HG02981 (cell line): ENCODE data around the gene LMAN2.
A peak's percentile ranks its signal among the peaks of the same experiment; 100 is the strongest.
"Not testable (repeated sequence)": the region's sequence is repeated elsewhere in the genome, so short reads cannot be mapped to it uniquely, and the experiment has no call there.

ENCODE experiments used
- ATAC-seq: cut with Tn5 transposase; IDR thresholded peaks from one replicate; pipeline ENCODE4 v1.9.1; 2021; ENCODE audit warnings: mild to moderate bottlenecking, moderate library complexity; ENCODE audit not compliant: unreplicated experiment

LMAN2 gene

DNA sequence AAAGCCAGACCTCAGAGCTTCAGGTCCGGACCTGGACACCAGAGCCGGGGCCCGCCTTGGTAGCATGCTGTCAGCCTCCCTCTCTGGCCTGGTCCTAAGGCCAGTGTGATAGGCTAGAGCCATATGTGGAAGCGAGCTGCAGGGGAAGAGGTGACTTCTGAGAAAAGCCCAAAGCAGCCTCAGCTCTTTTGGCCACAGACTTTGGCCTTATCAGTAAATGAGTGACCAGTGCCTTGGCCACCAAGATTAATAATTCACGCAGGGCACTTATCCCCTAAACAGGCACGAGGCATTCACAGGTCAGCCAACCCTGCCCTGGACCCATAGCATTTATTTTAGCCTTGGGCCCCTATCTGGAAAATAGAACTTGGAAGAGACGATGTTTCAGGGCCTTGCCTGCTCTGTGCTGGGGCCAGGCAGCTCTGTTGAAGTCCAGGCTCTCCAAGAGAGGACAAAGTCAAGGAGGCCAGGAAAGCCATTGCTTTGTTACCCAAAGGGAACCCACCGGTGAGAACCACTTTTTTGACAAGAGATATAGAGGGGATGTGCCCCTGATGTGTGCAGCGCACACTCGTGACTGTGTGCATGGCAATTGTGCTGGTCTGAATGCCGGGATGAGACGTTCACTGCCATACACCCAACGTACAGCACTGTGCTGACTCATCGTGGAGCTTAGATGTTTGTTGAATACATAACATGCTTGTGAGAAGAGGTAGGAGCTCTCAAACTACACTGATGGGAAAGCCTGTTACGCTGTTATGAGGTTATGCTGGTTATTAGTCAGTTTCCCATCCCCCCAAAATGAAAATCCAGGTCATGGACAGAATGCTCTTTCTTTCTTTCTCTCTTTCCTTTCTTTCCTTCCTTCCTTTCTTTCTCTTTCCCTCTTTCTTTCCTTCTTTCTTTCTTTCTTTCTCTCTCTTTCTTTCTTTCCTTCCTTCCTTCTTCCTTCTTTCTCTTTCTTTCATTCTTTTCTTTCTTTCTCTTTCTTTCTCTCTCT is 27.7 kb upstream of the LMAN2 start:
- peak; percentile 68 for ATAC-seq

DNA sequence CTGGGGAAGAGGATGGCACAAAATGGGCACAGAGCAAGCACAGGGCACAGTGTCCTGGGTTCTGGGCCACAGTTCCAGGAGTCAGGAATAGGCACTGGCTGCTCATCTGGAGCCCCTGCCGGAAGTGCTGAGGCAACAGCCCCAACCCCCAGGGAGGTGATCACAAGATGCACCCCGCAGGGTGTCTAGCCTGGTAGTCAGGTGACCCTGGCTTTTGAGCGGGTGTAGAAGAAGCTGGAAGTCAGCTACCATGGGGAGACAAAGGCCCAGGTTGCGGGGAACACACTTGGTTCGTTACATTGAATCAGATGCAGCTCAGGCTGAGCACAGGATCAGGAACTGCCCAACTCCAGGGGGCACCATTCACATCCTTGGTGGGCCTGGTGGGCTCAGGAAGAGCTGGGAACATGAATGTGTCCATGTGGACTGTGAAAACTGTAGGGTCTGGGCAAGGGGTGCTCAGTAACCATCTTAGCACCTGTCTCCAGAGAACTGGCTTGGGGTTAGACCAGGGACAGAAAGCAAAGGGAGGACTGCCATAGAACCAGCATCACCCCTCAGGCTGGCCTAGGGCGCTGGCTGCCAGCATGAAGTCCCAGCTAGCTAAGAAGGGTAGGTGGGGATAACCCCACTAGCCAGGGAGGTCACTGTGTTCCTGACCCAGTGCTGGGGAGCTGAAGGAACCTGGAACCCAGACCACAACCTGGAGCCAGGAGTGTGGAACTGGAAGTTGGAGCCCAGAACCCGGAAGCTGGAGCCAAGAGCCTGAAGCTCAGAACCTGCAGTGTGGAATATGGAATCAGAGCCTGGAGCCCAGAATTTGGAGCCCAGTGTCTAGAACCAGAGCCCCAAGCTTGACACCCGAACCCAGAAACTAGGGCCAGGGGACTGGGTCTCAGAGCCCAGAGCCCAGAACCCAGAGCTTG is 26.6 kb upstream of the LMAN2 start:
- ATAC-seq = no peak

DNA sequence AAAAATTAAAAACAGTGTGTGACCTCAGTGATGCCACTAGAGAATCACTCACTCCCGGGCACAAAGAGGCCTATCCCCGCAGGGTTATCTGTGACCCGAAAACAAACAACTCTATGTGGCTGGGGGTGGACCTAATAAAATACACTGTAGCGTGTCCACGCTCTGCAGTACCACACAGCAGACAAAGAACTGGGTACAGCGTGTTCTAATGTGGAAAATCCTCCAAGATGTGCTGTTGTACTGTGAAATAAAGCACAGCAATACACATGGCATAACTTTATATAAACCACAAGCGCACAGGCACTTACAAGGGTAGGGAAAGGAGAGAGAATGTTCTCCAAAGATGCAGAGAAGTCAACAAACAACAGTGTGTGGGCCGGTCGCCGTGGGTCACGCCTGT is 24.6 kb upstream of the LMAN2 start:
- ATAC-seq = no peak

DNA sequence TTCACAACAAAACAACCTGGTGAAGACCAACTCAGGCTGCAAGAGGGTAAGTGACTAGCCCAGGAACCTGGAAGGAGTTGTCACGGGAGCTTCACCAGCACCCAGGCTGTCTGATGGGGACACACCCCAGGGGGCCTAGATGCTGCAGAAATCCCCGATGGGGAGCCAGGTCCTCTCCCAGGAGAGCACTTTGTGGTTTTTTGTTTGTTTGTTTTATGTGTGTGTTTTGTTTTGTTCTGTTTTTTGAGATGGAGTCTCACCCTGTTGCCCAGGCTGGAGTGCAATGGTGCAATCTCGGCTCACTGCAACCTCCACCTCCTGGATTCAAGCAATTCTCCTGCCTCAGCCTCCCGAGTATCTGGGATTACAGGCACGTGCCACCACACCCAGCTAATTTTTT is 24.0 kb upstream of the LMAN2 start:
- not testable (repeated sequence) for ATAC-seq

DNA sequence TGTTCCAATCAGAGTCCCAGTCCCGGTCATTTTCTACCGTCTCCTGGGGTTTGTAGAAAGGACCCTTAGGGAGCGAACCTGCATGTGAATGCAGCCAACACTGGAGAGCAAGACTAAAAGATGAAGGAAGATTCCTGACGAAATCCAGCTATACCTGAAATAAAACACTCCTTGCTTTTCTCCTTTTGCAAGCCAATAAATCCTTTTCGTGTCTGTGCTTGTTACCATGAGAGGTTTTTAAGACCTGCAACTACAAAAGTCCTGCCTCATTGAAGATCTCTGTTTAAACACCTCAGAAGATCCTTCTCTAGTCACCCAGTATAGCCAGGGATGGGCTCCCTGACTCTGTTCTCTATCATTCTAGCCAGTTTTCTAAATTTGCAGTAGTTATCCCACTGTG is 22.7 kb upstream of the LMAN2 start:
- ATAC-seq = no peak

DNA sequence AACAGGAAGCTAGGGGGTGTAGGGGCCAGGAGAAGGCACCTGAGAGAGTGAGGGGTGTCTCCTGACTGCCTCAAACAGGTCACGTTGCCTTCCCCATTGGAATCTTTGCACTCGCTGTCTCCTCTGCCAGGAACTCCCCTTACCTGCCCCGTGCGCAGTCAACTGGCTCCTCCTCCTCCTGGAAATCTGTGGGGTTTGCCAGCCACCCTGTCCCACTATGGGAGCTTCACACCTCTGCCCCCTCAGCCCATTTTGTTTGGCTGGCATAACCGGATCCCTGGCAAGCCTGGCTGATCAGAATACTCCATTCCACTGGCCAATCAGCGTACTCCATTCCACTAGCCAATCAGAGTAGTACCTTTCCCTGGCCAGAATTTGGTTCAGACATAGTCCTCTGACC is 22.3 kb upstream of the LMAN2 start:
- ATAC-seq = no peak

DNA sequence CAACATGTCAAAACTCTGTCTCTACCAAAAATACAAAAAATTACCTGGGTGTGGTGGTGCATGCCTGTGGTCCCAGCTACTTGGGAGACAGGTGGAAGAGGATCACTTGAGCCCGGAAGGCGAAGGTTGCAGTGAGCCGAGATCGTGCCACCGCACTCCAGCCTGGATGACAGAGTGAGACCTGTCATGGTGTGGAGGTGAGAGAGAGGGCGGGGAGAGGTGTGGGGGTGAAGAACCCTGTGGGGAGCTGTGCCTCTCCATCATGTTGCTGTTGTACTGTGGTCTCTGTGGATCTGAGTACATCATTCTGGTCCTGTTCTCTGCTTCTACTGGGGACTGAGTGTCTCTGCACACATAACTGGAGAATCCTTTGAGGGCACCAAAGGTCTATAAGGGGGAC is 21.4 kb upstream of the LMAN2 start:
- ATAC-seq = no peak

DNA sequence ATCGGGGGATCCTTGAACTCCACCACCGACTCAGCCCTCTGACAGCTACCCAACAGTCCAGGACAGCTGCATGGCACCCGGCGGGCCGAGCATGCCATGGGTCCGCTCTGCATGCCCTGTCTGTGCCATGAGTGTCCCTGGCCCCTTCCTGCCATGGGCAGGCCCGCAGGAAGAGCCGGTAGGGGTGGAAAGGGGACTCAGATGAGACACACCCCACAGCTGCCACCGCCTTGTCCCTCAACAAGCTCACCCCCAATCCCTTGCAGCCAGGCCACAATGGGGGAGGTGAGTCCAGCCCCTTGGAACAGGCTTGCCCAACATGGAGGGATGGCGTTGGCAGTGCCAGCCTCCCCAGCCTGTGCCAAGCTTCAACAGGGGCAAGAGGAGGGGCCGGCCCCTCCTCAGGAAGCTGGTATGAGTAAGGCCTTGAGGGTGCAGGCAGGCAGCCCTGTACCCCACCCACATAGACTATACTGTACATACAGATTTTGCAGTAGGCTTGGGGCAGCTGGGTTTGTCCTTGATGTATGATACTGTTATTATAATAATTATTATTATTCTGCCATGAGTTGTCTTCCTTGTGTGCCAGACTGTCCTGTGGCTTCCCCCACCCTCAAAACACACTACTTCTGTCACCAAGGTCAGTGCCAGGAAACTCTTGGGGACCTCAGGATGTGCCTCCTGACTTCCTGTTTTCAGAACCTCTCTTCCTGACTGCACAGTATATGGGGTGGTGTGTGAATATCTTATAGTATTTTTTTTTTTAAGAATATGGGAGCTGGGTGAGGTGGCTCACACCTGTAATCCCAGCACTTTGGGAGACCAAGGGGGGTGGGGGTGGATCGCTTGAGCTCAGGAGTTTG is 20.8 kb upstream of the LMAN2 start:
- no peak for ATAC-seq

DNA sequence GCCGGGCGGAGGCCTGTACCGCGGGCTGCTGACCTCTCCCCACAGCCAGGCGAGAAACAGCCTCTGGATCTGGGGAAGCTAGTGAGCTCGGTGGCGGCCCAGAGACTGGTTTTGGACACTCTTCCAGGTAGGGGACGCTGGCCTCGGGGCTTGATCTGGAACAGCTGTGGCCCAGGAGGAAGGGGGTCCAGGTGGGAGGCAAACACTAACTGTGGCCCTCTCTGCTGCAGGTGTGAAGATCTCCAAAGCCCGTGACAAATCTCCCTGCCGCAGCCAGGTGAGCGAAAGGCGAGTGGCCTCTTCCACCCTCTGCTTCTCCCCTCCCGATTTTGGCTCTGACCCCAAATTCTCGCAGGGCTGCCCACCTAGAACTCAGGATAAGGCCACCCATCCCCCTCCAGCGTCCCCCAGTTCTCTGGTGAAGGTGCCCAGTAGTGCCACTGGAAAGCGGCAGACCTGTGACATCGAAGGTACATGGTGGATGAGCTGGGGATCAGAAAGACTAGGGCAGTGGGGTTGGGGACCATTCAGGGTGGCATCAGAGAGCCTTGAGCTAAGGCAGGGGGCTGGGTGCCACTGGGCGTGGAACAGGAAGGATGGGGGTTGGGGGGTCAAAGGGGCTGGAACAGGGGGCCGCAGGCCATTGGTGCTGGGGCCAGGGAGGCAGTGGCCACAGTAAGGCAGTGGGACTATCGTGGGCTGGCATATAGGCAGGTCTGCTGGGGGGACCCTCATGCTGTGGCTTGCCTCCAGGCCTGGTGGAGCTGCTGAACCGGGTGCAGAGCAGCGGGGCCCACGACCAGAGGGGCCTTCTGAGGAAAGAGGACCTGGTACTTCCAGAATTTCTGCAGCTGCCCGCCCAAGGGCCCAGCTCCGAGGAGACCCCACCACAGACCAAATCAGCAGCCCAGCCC is 19.9 kb upstream of the LMAN2 start:
- no peak for ATAC-seq

DNA sequence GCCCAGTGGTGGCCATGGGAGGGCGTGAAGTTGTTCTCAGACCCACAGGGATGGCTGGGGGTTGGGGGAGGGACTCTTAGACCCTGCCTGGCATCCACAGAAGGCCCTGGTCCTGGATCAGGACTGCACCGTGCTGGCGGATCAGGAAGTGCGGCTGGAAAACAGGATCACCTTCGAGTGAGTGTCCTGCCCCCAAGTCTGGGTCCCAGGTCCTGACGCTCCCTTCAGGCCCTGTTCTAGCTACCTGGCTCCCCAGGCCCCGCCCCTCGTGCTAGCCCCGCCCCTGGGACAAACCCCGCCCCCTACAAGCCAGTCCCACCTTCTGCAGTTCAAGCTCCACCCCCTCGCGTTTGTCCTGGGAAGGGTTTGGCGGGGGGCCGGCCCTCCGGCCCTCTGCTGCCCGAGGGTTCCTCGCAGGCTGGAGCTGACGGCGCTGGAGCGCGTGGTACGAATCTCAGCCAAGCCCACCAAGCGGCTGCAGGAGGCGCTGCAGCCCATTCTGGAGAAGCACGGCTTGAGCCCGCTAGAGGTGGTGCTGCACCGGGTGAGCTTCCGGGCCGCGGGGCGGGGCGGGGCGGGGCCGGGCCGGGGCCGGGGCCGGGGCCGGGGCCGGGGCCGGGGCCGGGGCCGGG is 19.1 kb upstream of the LMAN2 start:
- peak; percentile 52 for ATAC-seq

DNA sequence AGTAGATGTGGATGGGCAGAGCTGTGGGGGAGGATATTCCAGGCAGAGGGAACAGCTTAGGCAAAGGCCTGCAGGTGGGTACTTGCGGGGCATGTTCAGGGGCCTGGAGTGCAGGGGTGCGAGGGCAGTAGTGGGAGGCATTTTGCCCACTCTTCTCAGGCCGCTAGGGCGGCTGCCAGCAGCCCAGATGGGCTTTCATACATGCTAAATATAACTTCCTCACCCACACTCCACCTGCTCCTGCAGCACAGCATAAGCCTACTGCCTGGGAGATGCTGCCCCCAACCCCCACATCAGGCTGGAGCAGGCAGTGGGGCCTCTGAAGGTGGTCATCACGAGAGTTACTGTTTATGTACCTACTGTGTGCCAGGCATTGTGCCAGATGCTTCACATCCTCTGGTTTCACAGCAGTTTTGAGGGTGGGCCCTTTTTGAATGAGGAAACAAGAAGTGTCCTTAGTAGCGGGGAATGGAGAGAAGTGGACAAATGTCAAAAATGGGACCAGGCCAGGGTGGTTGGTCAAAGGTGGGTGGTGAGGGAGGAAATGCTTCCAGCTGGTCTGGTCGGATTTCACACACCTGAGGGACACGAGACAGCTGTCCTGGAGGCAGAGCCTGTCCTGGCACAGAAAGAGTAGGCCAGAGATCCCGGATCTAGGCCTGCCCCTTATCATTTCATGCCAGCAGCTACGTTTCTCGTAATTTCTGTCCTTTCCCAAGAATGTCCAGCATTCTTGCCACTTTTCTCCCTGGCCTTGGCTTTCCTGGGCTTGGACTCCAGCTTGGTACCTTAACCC is 18.4 kb upstream of the LMAN2 start:
- ATAC-seq = no peak

DNA sequence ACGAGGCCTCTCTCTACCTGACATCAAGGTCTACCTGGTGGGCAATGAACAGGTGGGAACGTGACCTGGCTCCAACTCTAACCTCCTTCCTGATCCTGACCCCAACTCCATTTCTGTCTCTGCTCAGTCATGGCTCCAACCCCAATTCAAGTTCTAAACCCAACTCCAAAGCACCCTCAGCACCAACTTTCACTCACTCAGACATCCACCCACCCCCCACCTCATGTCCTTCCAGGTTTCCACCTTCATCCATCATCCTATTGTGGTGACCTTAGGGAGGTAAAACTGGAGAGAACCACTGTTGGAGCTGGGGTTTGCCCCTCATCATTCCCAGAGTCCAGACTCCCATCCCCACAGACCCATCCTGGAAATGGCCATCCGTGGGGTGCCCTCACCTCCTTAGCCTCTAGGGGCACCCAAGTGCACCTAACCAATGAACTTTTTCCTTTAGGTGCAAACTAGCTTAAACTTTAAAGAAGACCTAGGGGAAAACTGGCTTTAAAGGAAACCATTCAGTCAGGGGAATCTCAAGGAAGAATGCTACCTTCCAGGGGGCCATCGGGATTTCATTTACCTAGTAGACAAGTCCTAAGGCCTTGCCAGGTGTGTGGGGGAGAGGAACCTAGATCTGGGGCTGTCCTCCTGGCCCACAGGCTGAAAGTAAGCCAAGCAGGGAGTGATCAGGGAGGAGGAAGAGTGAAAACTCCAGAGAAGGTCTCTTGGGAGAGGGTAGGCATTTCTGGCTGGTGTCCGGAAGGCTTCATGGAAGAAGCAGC is 17.6 kb upstream of the LMAN2 start:
- no peak for ATAC-seq

DNA sequence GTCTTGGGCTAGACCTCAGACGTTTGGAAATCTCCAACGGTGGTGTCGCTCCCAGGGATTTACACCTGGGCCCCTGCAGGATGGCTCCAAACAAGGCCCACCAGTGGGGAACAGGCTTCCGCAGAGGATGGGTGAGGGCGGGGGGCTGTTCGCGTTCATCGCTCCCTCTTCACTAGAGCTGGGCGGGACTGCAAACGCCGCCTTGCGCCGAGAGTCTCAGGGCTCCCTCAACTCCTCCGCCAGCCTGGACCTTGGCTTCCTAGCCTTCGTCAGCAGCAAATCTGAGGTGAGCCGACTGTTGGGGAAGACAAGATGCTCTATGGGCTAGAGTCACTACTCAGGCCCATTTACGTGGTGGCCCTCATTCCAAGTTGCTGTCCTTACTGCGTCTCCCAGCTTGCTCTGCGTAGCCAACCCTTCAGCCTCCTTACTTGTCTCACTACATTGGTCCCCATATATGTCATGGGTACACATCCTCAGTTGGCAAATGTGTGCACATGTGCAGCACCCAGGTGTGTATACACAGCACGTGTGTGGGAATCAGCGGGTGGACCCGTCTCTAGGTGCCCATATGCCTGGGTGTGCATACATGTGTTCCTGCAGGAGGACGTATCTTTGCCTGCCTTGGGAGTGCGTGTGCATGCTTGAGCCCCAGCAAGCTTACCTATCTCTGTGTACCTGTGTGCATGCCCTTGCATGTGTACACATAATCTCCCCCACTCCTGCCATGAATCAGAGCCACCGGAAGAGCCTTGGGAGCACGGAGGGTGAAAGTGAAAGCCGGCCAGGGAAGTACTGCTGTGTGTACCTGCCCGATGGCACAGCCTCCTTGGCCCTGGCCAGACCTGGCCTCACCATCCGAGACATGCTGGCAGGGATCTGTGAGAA is 16.8 kb upstream of the LMAN2 start:
- ATAC-seq = no peak

DNA sequence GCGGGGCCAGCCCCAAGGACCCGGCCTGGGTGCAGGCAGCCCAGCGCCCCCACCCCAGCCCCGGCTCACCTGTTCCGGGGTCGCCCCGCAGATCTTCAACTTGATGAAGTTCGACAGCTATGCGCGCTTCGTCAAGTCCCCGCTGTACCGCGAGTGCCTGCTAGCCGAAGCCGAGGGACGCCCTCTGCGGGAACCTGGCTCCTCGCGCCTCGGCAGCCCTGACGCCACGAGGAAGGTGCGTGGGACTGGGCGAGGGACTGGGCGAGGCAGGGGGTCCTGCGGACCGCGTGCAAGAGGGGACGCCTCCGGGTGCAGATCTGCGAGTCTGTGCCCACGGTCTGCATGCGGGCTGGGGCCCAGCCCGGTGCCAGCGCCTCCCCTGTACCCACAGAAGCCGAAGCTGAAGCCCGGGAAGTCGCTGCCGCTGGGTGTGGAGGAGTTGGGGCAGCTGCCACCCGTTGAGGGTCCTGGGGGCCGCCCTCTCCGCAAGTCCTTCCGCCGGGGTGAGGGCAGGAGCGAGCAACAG is 15.9 kb upstream of the LMAN2 start:
- ATAC-seq = no peak

DNA sequence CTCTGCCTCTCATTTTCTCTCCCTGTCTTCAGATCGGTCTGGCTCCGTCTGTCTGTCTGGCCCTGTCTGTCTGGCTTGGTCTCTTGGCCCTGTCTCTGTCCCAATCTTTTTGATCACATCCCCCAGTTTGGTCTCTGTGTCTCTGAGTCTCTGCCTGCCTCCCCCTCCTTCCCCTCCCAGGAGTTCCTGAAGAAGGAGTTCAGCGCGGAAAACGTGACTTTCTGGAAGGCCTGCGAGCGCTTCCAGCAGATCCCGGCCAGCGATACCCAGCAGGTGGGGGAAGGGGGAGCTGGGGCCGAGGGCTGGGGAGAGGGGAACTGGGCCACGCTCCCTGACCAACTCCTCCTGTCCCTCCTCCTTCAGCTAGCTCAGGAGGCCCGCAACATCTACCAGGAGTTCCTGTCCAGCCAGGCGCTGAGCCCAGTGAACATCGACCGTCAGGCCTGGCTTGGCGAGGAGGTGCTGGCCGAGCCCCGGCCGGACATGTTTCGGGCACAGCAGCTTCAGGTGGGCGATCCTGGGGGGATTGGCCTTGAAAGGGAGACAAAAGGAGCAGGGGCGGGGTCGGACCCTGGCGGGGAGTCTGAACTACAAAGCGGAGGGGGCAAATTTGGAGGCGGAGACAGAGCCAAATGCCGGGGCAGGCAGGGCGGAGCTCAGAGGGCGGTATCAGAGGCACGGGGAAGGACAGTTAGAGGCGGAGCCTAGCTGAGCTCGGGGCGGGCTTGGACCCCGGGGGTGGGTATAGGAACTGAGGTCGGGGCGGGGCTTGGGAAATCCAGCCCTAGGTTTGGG is 15.3 kb upstream of the LMAN2 start:
- no peak for ATAC-seq
